Measurements from ENCODE around the gene CALML3. TPM values are rescaled to one million over a fixed set of nuclear protein-coding genes. Genes with fewer than 3 reads are reported as not detected.

The CALML3 gene
- total RNA-seq, 1 donor from 2014 or later = not detected

GRCh38 chr10:5490032-5490431, 34.7 kb upstream of the CALML3 start:
- intact Hi-C loops (cut with DNase I) = no loop called here
- no peak for ATAC-seq
- no peak for DNase-seq (ENCODE audit: missing footprints)

DNA sequence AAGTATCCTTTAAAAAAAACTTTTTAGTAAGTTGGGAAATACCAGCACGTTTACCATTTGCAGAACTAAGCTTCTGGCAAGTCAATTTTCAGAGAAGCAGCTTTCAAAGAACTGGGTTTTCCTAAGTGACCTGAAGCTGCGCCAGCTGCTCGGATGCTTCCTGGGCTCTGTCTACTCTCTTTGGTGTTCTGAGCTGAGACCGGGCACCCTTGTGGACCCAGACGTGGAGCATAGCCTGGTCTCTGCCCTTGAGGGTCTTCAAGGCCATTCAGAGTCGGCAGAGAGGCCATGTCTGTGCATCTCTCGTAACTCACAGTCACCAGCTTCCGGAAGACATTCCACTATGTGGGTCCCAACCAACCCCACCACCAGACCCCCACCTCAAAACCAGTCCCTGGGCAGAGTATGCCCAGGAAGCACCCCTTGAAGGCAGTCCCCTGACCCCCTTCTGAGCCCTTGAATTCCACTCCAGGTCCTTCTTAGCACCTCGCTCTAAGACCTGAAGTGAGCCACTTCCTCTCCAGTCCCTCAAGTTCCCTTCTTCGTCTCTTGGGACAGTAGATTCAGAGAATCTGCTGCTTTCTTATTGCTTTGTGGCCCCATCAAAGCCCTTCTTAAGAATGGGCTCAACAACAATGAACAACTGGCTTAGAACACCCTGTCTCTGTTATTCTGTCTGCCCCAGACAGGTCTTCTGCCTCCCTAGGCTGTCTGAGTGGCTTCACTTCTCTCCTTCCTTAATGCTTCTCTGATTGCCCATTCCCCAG, 33.9 kb upstream of the CALML3 start:
- no peak for DNase-seq (ENCODE audit: missing footprints)
- intact Hi-C loops (cut with DNase I) = no loop called here
- no peak for ATAC-seq

DNA sequence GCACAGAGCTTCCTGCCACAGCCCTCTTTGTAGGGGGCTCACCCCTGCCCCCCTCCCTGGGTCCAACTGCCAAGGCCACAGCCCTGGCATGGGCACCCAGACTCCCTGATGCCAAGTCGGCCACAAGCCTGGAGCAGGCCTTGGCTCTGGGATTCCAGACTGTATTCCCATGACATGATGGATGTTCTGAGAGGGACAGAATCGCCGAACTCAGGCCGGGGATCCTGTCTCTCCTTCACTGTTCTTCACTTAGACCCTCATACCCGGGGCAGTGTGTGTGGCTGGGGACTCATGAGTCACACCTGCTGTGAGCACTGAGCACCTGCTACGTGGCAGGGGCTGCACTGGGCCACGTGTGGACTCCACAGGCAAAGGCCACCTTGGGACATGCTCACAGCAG, 33.3 kb upstream of the CALML3 start:
- ATAC-seq (no peak), DNase-seq (ENCODE audit: missing footprints) (no peak)
- intact Hi-C loops (cut with DNase I) = no loop called here

- DNase-seq (ENCODE audit: missing footprints) = no peak
- intact Hi-C loops (cut with DNase I) = no loop called here
- no peak for ATAC-seq
These were observed 32.4 kb upstream of the CALML3 start for GRCh38 chr10:5492322-5492855.

GRCh38 chr10:5492929-5493576, 31.7 kb upstream of the CALML3 start:
- DNase-seq (ENCODE audit: missing footprints) (no peak), ATAC-seq (no peak)
- intact Hi-C loops (cut with DNase I) = no loop called here

- ATAC-seq (no peak), DNase-seq (ENCODE audit: missing footprints) (no peak)
- intact Hi-C loops (cut with DNase I) = no loop called here
These were observed 31.1 kb upstream of the CALML3 start for GRCh38 chr10:5493691-5494090.

GRCh38 chr10:5494611-5495010, 30.1 kb upstream of the CALML3 start:
- no peak for DNase-seq (ENCODE audit: missing footprints)
- intact Hi-C loops (cut with DNase I) = no loop called here
- ATAC-seq = no peak

DNA sequence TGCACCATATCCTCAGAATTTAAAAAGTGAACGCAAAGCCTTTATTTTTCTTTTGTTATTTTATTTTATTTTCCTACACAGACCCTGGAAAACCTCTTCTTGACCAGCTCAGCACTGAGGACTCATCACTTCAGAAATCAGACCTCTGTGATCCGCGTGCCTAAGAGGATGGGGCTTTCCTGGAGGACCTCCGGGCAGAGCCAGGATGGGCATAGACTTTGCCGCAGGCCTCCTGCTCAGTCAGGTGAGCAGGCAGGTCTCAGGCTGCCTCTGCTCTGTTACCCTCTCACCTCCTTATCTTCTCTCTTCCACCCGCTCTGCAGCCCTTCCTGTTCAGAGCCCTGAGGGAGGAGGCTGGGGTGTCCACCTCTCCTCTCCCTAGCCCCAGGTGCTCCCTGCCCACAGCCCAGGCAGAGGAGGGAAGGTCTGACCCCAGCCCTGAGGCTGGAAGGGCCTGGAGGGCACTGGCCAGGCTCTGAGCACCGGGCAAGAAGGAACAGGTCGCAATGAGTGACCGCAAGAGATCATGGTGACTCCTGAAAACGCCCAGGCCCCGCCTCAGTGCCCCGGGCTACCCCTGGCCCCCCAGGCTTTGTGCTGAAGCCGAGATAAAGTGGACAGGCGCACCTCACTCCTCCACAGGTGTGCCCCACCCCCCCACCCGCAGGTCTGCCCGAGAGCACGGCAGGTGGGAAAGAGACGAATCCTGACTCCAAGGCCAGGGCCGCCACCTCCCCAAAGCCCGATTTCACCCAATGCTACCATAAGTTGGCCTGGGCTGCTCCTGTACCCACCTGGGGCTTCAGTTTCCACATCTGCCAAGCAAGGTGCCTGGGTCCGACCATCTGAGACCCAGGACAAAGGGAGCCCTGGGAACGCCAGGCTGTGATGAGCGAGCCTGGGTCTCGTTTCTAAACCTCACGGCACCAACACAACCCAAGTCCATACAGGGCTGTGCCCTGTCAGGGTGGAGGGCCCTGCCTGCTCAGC, 28.2 kb upstream of the CALML3 start:
- intact Hi-C loops (cut with DNase I) = no loop called here
- ATAC-seq = no peak
- DNase-seq (ENCODE audit: missing footprints) = no peak

- DNase-seq (ENCODE audit: missing footprints) (no peak), ATAC-seq (no peak)
- intact Hi-C loops (cut with DNase I) = no loop called here
These were observed 27.5 kb upstream of the CALML3 start for GRCh38 chr10:5497289-5497688.

DNA sequence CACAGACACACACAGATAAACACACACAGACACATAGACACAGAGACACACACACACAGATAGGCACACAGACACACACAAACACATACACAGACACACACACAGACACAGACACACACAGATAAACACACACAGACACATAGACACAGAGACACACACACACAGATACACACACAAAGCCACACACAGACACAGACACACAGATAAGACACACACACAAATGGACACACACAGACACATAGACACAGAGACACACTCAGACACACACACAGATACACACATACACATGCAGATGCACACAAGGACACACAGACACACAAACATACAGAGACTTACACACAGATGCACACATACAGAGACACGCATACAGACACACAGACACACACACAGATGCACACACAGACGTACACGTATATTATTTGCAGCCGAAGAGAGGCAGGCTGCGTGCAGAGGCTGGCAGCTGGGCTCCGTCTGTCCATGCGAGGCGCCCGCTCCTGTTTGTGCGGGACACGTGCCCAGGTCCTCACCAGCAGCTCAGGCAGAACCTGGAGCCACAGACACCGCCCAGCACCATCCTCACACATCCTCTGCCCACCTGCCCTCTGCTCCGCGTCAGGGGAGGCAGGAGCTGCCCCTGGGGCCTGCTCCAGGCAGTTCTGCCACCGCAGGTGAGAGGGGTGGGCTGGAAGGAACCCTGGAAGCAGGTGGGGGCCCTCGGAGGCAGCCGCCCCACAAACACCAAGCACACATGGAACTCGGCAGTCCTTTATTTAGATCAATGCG, 26.6 kb upstream of the CALML3 start:
- DNase-seq (ENCODE audit: missing footprints) (no peak), ATAC-seq (no peak)
- intact Hi-C loops (cut with DNase I) = no loop called here

GRCh38 chr10:5498791-5499492, 25.8 kb upstream of the CALML3 start:
- intact Hi-C loops (cut with DNase I) = no loop called here
- no peak for DNase-seq (ENCODE audit: missing footprints)
- ATAC-seq = no peak

- no peak for DNase-seq (ENCODE audit: missing footprints)
These were observed 25.1 kb upstream of the CALML3 start, which contains the start of gene CALML5 for GRCh38 chr10:5499493-5500140. CALML5 (minus strand) TSS chr10:5499570; CDS start chr10:5499438, 132 bp downstream.

DNA sequence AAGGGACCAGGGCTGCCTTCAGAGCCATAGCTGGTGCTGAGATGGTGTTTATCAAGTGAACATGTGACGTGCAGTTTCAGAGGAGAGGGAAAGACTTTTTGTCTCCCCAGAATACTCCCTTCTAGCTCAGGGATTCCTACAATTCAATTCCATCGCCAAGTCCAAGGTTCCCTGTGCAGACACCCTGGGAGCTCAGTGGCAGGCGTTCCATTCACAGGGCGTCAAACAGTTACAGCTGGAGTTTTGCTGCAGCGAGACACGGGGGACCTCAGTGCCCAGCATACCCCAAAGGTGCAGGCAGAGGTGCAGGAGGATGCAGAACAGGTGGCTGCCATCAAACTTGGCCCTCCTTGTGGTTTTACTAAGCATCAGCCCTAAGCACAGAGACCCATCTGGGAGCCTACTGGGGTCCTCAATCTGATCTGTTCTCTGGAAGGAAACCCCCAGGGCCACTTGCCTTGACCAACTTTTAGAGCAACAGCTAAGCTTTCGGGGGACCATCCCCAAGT, 24.5 kb upstream of the CALML3 start:
- DNase-seq (ENCODE audit: missing footprints) = no peak
- no peak for ATAC-seq

More at GRCh38 chr10:5499493-5500140, 25.1 kb upstream of the CALML3 start, which contains the start of gene CALML5:
- no peak for ATAC-seq
- intact Hi-C loops (cut with DNase I) = no loop called here

DNA sequence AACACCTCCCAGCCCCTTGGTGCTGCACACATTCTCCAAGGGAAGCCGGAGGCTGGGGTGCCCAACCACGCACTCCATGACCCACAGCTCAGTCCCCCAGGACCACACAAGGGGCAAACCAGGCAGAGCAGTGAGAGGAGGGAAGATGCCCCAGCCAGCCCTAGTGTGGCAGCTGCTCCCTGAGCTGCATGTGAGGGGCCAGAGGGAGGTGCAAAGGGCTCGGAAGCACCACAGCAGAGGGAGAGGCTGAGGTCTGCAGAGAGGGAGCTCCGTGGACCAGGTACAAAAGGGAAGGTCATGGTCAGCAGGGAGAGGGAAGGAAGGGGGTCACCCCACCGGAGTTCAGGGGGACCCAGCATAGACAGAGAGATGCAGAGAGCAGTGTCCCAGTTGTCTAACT, 23.9 kb upstream of the CALML3 start:
- DNase-seq (ENCODE audit: missing footprints) (no peak), ATAC-seq (no peak)
- intact Hi-C loops (cut with DNase I) = no loop called here

More for the DNA sequence above, 24.5 kb upstream of the CALML3 start:
- intact Hi-C loops (cut with DNase I) = no loop called here

GRCh38 chr10:5502061-5502521, 22.7 kb upstream of the CALML3 start:
- DNase-seq (ENCODE audit: missing footprints) = no peak
- intact Hi-C loops (cut with DNase I) = no loop called here
- no peak for ATAC-seq

DNA sequence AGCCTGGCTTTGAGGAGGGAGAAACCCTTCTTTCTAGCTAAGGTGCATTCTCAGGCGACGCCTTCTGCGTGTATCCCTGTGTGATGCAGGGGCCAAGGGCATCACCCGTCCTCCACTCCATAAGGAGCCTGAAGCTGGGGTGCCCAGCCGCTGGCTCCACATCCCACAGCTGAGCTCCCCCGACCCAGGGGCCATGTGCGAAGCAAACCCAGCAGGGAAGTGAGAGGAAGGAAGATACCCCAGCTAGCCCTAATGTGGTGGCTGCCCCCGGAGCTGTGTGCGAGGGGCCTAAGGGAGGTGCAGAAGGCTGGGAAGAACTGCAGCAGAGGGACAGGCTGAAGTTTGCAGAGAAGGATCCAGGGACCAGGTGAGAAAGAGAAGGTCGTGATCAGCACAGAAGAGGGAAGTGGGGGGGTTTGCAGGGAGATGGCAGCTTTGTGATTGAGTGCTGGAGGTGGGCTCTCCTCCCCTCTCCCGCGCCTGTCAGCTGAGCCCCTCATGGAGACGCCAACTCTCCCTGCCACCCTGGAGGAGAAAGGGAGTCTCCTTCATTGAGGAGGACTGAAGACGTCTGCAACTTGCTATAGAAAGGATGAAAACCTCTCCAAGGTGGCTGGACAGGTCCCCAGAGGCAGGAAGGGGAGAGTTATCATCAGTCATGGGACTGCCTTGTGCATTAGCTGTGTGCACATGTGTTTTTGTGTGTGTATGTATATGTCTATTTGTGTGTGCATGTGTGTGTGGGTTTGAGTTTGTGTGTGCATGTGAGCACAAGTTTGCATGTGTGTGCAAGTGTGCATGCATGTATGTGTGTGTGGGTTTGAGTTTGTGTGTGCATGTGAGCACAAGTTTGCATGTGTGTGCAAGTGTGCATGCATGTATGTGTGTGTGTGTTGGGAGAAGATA, 21.9 kb upstream of the CALML3 start:
- ATAC-seq (no peak), DNase-seq (ENCODE audit: missing footprints) (no peak)
- intact Hi-C loops (cut with DNase I) = no loop called here
